Measurements from ENCODE around the gene APBA3.

DNA sequence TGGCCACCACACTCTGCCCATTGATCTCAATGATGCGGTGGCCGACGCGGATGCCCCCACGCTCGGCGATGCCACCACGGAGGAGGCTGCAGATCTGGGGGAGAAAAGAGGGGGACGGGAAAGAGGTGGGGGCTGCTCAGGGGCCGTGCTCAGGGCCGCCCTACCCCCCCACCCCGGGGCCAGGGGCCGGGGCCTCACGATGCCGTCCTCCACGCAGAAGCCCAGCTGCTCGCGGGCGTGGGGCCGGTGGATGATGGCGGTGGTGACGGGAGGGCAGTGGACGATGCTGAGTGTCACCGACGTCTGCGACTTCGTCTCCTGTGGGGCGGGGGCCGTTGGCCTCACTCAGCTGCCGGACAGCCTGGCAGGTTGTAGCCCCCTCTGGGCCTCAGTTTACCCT is 10.3 kb downstream of the APBA3 start:
- TF ChIP-seq CEBPB (IDR thresholded peaks at IDR 0.05) (no peak), CTCF (IDR thresholded peaks at IDR 0.05) (no peak), NR3C1 (IDR thresholded peaks at IDR 0.05) (no peak), POLR2AphosphoS2 (conservative IDR thresholded peaks at IDR 0.05; ENCODE audit: low read length) (no peak), HOXB13 (CRISPR knock-in tag; IDR thresholded peaks at IDR 0.05; ENCODE audit: low read depth) (no peak), POLR2A (IDR thresholded peaks at IDR 0.05; ENCODE audit: low read length) (no peak), CHD4 (IDR thresholded peaks at IDR 0.05; ENCODE audit: borderline replicate concordance) (no peak), MAX (IDR thresholded peaks at IDR 0.05) (no peak), RAD21 (conservative IDR thresholded peaks at IDR 0.05 in 1 of 2, IDR thresholded peaks at IDR 0.05 in 1 of 2) (no peak)

Data from A549 (cell line).